ENCODE results near the gene NR2F1-AS1. TPM values are rescaled to one million over a fixed set of nuclear protein-coding genes. Genes with fewer than 3 reads are reported as not detected.

Gene NR2F1-AS1
- total and polyA plus RNA-seq, 4 donors, result 2.0 to 4.0 (median 2.1) TPM

GRCh38 chr5:93601802-93602155, 20.8 kb upstream of the NR2F1-AS1 start:
- DNase-seq (ENCODE audit: low spot score), result no peak
- no peak overlapping the region for H3K4me3 ChIP-seq (ENCODE audit: low read depth in 1 of 3, low read length in 3 of 3)
- H3K36me3 ChIP-seq (ENCODE audit: control insufficient read depth in 4 of 4, insufficient read depth in 3 of 4, low read depth in 1 of 4, low read length in 3 of 4), result no peaks in the 10 kb centered on the region
- H3K9me3 ChIP-seq (ENCODE audit: control insufficient read depth in 4 of 4, low read length in 3 of 4), result peaks cover 0 to 1% (median 0%) of the 10 kb centered on the region in 4 donors
- H3K27me3 ChIP-seq (ENCODE audit: control insufficient read depth in 4 of 4, insufficient read depth in 4 of 4, low read length in 3 of 4), result peaks cover 2 to 28% (median 9%) of the 10 kb centered on the region in 4 donors
- no peak overlapping the region for H3K9ac ChIP-seq (ENCODE audit: low read depth in 1 of 2, low read length in 2 of 2)
- H3K4me1 ChIP-seq (ENCODE audit: control insufficient read depth in 4 of 4, insufficient read depth in 4 of 4, low read length in 3 of 4), result peaks cover 0 to 8% (median 0%) of the 10 kb centered on the region in 4 donors
- TF ChIP-seq ZBTB33 (IDR thresholded peaks at IDR 0.05), result no peak
- no peak for TF ChIP-seq TAF1 (conservative IDR thresholded peaks at IDR 0.05)
- no peak for TF ChIP-seq RAD21 (IDR thresholded peaks at IDR 0.05)
- no peak for TF ChIP-seq NR2F2 (IDR thresholded peaks at IDR 0.05)
- TF ChIP-seq GABPA (IDR thresholded peaks at IDR 0.05 in 1 of 2, conservative IDR thresholded peaks at IDR 0.05 in 1 of 2), result no peak
- no peak for TF ChIP-seq ATF3 (IDR thresholded peaks at IDR 0.05)
- TF ChIP-seq JUND (IDR thresholded peaks at IDR 0.05), result no peak
- no peak for TF ChIP-seq FOXA1 (IDR thresholded peaks at IDR 0.05)
- no peak overlapping the region for H3K27ac ChIP-seq (ENCODE audit: low read depth in 1 of 2, low read length in 2 of 2)
- 41% methylated on average over 9 of the region's 9 CpGs for WGBS

GRCh38 chr5:93601071-93601801, 20.2 kb upstream of the NR2F1-AS1 start:
- Histone ChIP-seq H3K36me3 (ENCODE audit: control insufficient read depth in 4 of 4, insufficient read depth in 3 of 4, low read depth in 1 of 4, low read length in 3 of 4) (no peaks in the 10 kb centered on the region), H3K9me3 (ENCODE audit: control insufficient read depth in 4 of 4, low read length in 3 of 4) (peaks cover 0 to 1% (median 0%) of the 10 kb centered on the region in 4 donors), H3K27ac (ENCODE audit: low read depth in 1 of 2, low read length in 2 of 2) (no peak overlapping the region), H3K9ac (ENCODE audit: low read depth in 1 of 2, low read length in 2 of 2) (no peak overlapping the region), H3K4me1 (ENCODE audit: control insufficient read depth in 4 of 4, insufficient read depth in 4 of 4, low read length in 3 of 4) (peaks cover 0 to 8% (median 0%) of the 10 kb centered on the region in 4 donors), H3K27me3 (ENCODE audit: control insufficient read depth in 4 of 4, insufficient read depth in 4 of 4, low read length in 3 of 4) (peaks cover 2 to 25% (median 12%) of the 10 kb centered on the region in 4 donors), H3K4me3 (ENCODE audit: low read depth in 1 of 3, low read length in 3 of 3) (no peak overlapping the region)
- no peak for DNase-seq (ENCODE audit: low spot score)
- WGBS, result 67% methylated on average over 3 of the region's 3 CpGs
- TF ChIP-seq NR2F2 (IDR thresholded peaks at IDR 0.05), result no peak
- no peak for TF ChIP-seq SP1 (IDR thresholded peaks at IDR 0.05)
- no peak for TF ChIP-seq GABPA (IDR thresholded peaks at IDR 0.05 in 1 of 2, conservative IDR thresholded peaks at IDR 0.05 in 1 of 2)
- TF ChIP-seq RXRA (IDR thresholded peaks at IDR 0.05), result no peak
- no peak for TF ChIP-seq CTCF (IDR thresholded peaks at IDR 0.05; ENCODE audit: low read depth, low read length, missing input control)
- TF ChIP-seq RAD21 (IDR thresholded peaks at IDR 0.05), result no peak
- TF ChIP-seq JUND (IDR thresholded peaks at IDR 0.05), result no peak
- TF ChIP-seq, protein P1, sequence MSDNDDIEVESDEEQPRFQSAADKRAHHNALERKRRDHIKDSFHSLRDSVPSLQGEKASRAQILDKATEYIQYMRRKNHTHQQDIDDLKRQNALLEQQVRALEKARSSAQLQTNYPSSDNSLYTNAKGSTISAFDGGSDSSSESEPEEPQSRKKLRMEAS (IDR thresholded peaks at IDR 0.05), result no peak
- TF ChIP-seq HNF4A (conservative IDR thresholded peaks at IDR 0.05), result no peak
